Trophoblast cell (in vitro differentiated cells and primary cell): Measurements from ENCODE around the gene RIOK1.

Experiments used
- DNase-seq, 2 donors: peaks; one replicate each; pipeline ENCODE4 v3.0.0-alpha.2; 2016
- H2AFZ ChIP-seq: 2 replicates; pipeline ENCODE4 v1.6.1; 2013; ENCODE audit warnings: low read length, moderate library complexity, mild to moderate bottlenecking; ENCODE audit not compliant: insufficient read depth, poor library complexity
- H2AK5ac ChIP-seq: 2 replicates; pipeline ENCODE4 v1.6.1; 2013; ENCODE audit warnings: mild to moderate bottlenecking, low read length
- H2BK120ac ChIP-seq: 2 replicates; pipeline ENCODE4 v1.6.1; 2013; ENCODE audit warnings: low read length, mild to moderate bottlenecking, moderate library complexity; ENCODE audit not compliant: insufficient read depth, poor library complexity
- H2BK12ac ChIP-seq: 2 replicates; pipeline ENCODE4 v1.6.1; 2013; ENCODE audit warnings: mild to moderate bottlenecking, low read length, moderate library complexity
- H2BK5ac ChIP-seq: 2 replicates; pipeline ENCODE4 v1.6.1; 2013; ENCODE audit warnings: low read length, low read depth, moderate library complexity, mild to moderate bottlenecking; ENCODE audit not compliant: poor library complexity
- H3K14ac ChIP-seq: 2 replicates; pipeline ENCODE4 v1.6.1; 2013; ENCODE audit warnings: mild to moderate bottlenecking, low read length
- H3K18ac ChIP-seq: 2 replicates; pipeline ENCODE4 v1.6.1; 2013; ENCODE audit warnings: mild to moderate bottlenecking, low read length
- H3K23ac ChIP-seq: 2 replicates; pipeline ENCODE4 v1.6.1; 2013; ENCODE audit warnings: low read length
- H3K27ac ChIP-seq: 2 replicates; pipeline ENCODE4 v1.5.1; 2013; ENCODE audit warnings: low read depth, mild to moderate bottlenecking, inconsistent platforms, low read length, moderate library complexity
- H3K27me3 ChIP-seq: 2 replicates; pipeline ENCODE4 v1.6.1; 2013; ENCODE audit warnings: inconsistent platforms, mild to moderate bottlenecking, low read length, moderate library complexity; ENCODE audit not compliant: insufficient read depth
- H3K36me3 ChIP-seq, 2 experiments: 1 replicate in 1 of 2; 2 replicates in 1 of 2; pipeline ENCODE4 v1.6.1; 2013; ENCODE audit warnings: low read length in 2 of 2, mild to moderate bottlenecking in 2 of 2, moderate library complexity in 1 of 2; ENCODE audit not compliant: insufficient read depth in 2 of 2, control insufficient read depth in 1 of 2
- H3K4ac ChIP-seq: 2 replicates; pipeline ENCODE4 v1.6.1; 2013; ENCODE audit warnings: low read depth, mild to moderate bottlenecking, low read length, moderate library complexity
- H3K4me1 ChIP-seq, 2 experiments: 1 replicate in 1 of 2; 2 replicates in 1 of 2; pipeline ENCODE4 v1.6.1; 2013; ENCODE audit warnings: low read length in 2 of 2, mild to moderate bottlenecking in 2 of 2, moderate library complexity in 1 of 2; ENCODE audit not compliant: insufficient read depth in 2 of 2, control insufficient read depth in 1 of 2
- H3K4me2 ChIP-seq: 2 replicates; pipeline ENCODE4 v1.6.1; 2013; ENCODE audit warnings: inconsistent platforms, mild to moderate bottlenecking, low read length, moderate library complexity
- H3K4me3 ChIP-seq: 2 replicates; pipeline ENCODE4 v1.5.1; 2013; ENCODE audit warnings: mild to moderate bottlenecking, low read depth, low read length, inconsistent platforms
- H3K79me1 ChIP-seq: one replicate; pipeline ENCODE4 v1.6.1; 2013; ENCODE audit warnings: low read length
- H3K79me2 ChIP-seq: 2 replicates; pipeline ENCODE4 v1.6.1; 2013; ENCODE audit warnings: low read length, mild to moderate bottlenecking; ENCODE audit not compliant: control insufficient read depth, insufficient read depth, poor library complexity
- H3K9ac ChIP-seq: 2 replicates; pipeline ENCODE4 v1.6.1; 2013; ENCODE audit warnings: mild to moderate bottlenecking, low read length
- H3K9me3 ChIP-seq: 2 replicates; pipeline ENCODE4 v1.6.1; 2013; ENCODE audit warnings: low read depth, mild to moderate bottlenecking, control low read depth, inconsistent platforms, low read length; ENCODE audit not compliant: insufficient read depth
- H4K12ac ChIP-seq: 2 replicates; pipeline ENCODE4 v1.6.1; 2013; ENCODE audit warnings: low read depth, mild to moderate bottlenecking, low read length, moderate library complexity
- H4K8ac ChIP-seq: 2 replicates; pipeline ENCODE4 v1.6.1; 2013; ENCODE audit warnings: low read depth, mild to moderate bottlenecking, low read length, moderate library complexity
- H4K91ac ChIP-seq: one replicate; pipeline ENCODE4 v1.6.1; 2013; ENCODE audit warnings: low read depth, mild to moderate bottlenecking, low read length, moderate library complexity
- WGBS: extraction: QIAGEN DNeasy Blood & Tissue Kit; methylation state at CpG from one replicate; pipeline ENCODE4 v1.1.7; 2013; ENCODE audit warnings: missing lambda C conversion rate; ENCODE audit not compliant: insufficient read length, insufficient coverage; ENCODE audit errors: extremely low coverage; 5-methylcytosine and 5-hydroxymethylcytosine counted together

The RIOK1 gene

GRCh38 chr6:7419065-7419464 is 29.5 kb downstream of the RIOK1 start:
- H3K9ac ChIP-seq: no peak overlapping the region
- peak overlapping the region; percentile 45 for H3K27ac ChIP-seq
- no CpG with 5 or more reads among the region's 1 CpG for WGBS
- peaks cover 12 to 24% of the 10 kb centered on the region in 2 experiments for H3K4me1 ChIP-seq
- H3K4me2 ChIP-seq: peak overlapping the region; percentile 17
- no peak overlapping the region for H2AFZ ChIP-seq
- no peak overlapping the region for H4K8ac ChIP-seq
- no peak overlapping the region for H3K23ac ChIP-seq
- no peak overlapping the region for H4K91ac ChIP-seq
- no peak overlapping the region for H3K4ac ChIP-seq
- H2BK12ac ChIP-seq: peak overlapping the region; percentile 79
- no peak overlapping the region for H2AK5ac ChIP-seq
- no peak overlapping the region for H4K12ac ChIP-seq
- H3K79me2 ChIP-seq: no peaks in the 10 kb centered on the region
- H3K18ac ChIP-seq: no peak overlapping the region
- peak overlapping the region; percentile 74 for H2BK5ac ChIP-seq
- H3K27me3 ChIP-seq: no peaks in the 10 kb centered on the region
- H3K9me3 ChIP-seq: no peaks in the 10 kb centered on the region
- H3K36me3 ChIP-seq: peaks cover 2 to 4% of the 10 kb centered on the region in 2 experiments
- no peak overlapping the region for H2BK120ac ChIP-seq
- H3K4me3 ChIP-seq: no peak overlapping the region
- peak in 1 of 2 donors; percentile 28 for DNase-seq
- peaks cover 22% of the 10 kb centered on the region for H3K79me1 ChIP-seq
- no peak overlapping the region for H3K14ac ChIP-seq

- Histone ChIP-seq H3K18ac (no peak overlapping the region), H3K9me3 (no peaks in the 10 kb centered on the region)
- WGBS: no CpG with 5 or more reads among the region's 3 CpGs
These were observed 31.5 kb downstream of the RIOK1 start for GRCh38 chr6:7421066-7421465.

DNA sequence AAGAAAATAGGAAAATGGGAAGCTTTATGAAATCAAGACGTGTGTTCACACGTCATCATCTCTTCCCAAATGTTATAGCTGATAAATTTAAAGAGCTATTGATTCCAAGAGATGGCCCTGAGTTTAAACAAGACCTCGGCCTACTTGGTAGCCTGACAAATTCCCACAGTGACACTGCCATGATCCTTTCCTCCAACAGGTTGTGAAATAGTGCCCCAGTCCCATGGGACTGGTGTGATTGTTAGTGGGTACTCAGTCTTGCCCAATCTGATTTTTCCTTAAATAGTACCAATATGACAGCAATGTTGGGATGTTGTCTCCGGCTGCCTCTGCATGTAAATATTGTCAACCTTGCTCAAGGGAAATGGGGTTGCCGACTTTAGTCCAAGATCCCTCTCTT is 34.5 kb downstream of the RIOK1 start:
- H2BK12ac ChIP-seq: peak overlapping the region; percentile 61
- H3K4ac ChIP-seq: no peak overlapping the region
- no peak overlapping the region for H3K14ac ChIP-seq
- DNase-seq: no peak
- H3K18ac ChIP-seq: no peak overlapping the region
- H3K79me1 ChIP-seq: peaks cover 8% of the 10 kb centered on the region
- no peak overlapping the region for H3K4me3 ChIP-seq
- no peak overlapping the region for H2BK5ac ChIP-seq
- H3K36me3 ChIP-seq: no peaks in the 10 kb centered on the region
- H3K9ac ChIP-seq: no peak overlapping the region
- H3K4me1 ChIP-seq: peaks cover 9 to 10% of the 10 kb centered on the region in 2 experiments
- no peak overlapping the region for H2BK120ac ChIP-seq
- H2AK5ac ChIP-seq: no peak overlapping the region
- H4K91ac ChIP-seq: no peak overlapping the region
- H3K23ac ChIP-seq: no peak overlapping the region
- H4K12ac ChIP-seq: no peak overlapping the region
- WGBS: no CpG with 5 or more reads among the region's 5 CpGs
- H3K9me3 ChIP-seq: no peaks in the 10 kb centered on the region
- no peak overlapping the region for H3K27ac ChIP-seq
- H4K8ac ChIP-seq: no peak overlapping the region
- no peak overlapping the region for H2AFZ ChIP-seq
- H3K4me2 ChIP-seq: no peak overlapping the region
- no peaks in the 10 kb centered on the region for H3K27me3 ChIP-seq
- H3K79me2 ChIP-seq: peaks cover 3% of the 10 kb centered on the region

More at GRCh38 chr6:7421066-7421465, 31.5 kb downstream of the RIOK1 start:
- Histone ChIP-seq H3K79me1 (peaks cover 14% of the 10 kb centered on the region), H4K91ac (no peak overlapping the region), H2BK12ac (no peak overlapping the region), H3K9ac (no peak overlapping the region), H3K79me2 (peaks cover 3% of the 10 kb centered on the region), H3K4me2 (no peak overlapping the region), H3K4me3 (no peak overlapping the region), H3K27me3 (no peaks in the 10 kb centered on the region), H3K23ac (no peak overlapping the region), H2BK120ac (no peak overlapping the region), H4K8ac (no peak overlapping the region), H3K36me3 (no peaks in the 10 kb centered on the region), H3K14ac (no peak overlapping the region), H2AK5ac (no peak overlapping the region), H3K27ac (no peak overlapping the region), H4K12ac (no peak overlapping the region), H2AFZ (no peak overlapping the region), H3K4me1 (peaks cover 4 to 13% of the 10 kb centered on the region in 2 experiments), H3K4ac (no peak overlapping the region), H2BK5ac (no peak overlapping the region)
- no peak for DNase-seq

GRCh38 chr6:7424967-7425807 is 35.6 kb downstream of the RIOK1 start:
- H2AFZ ChIP-seq: no peak overlapping the region
- WGBS: no CpG with 5 or more reads among the region's 25 CpGs

More at GRCh38 chr6:7424967-7425807, 35.6 kb downstream of the RIOK1 start:
- H4K91ac ChIP-seq: peak overlapping the region; percentile 90
- H3K4me1 ChIP-seq: peaks cover 2 to 6% of the 10 kb centered on the region in 2 experiments
- H3K79me1 ChIP-seq: peaks cover 3% of the 10 kb centered on the region
- H3K4me3 ChIP-seq: no peak overlapping the region
- peaks cover 3% of the 10 kb centered on the region for H3K79me2 ChIP-seq
- peak; percentile 27 to 72 for DNase-seq
- H3K9ac ChIP-seq: no peak overlapping the region
- H3K9me3 ChIP-seq: no peaks in the 10 kb centered on the region
- no peaks in the 10 kb centered on the region for H3K36me3 ChIP-seq
- no peak overlapping the region for H3K23ac ChIP-seq
- peak overlapping the region; percentile 4 for H3K4ac ChIP-seq
- peak overlapping the region; percentile 71 for H2AK5ac ChIP-seq
- H3K27me3 ChIP-seq: no peaks in the 10 kb centered on the region
- peak overlapping the region; percentile 61 for H2BK120ac ChIP-seq
- H4K12ac ChIP-seq: no peak overlapping the region
- peak overlapping the region; percentile 86 for H2BK12ac ChIP-seq
- H2BK5ac ChIP-seq: peak overlapping the region; percentile 61
- no peak overlapping the region for H3K4me2 ChIP-seq
- peak overlapping the region; percentile 63 for H3K18ac ChIP-seq
- H4K8ac ChIP-seq: no peak overlapping the region
- no peak overlapping the region for H3K27ac ChIP-seq
- peak overlapping the region; percentile 55 for H3K14ac ChIP-seq
